ENCODE measurements around the gene GSX1. TPM values are rescaled to one million over a fixed set of nuclear protein-coding genes. Genes with fewer than 3 reads are reported as not detected.

The GSX1 gene
- total RNA-seq, 1 donor from 2014 or later = not detected

GRCh38 chr13:27822258-27822872 lies 30.1 kb downstream of the GSX1 start:
- no peak for DNase-seq (ENCODE audit: low read depth)
- H3K4me3 ChIP-seq (ENCODE audit: low read depth, low read length) = no peak overlapping the region
- no peak for TF ChIP-seq CTCF (conservative IDR thresholded peaks at IDR 0.05; ENCODE audit: low read depth, low read length)

- DNase-seq (ENCODE audit: low read depth) = no peak
- no peak for TF ChIP-seq CTCF (conservative IDR thresholded peaks at IDR 0.05; ENCODE audit: low read depth, low read length)
Observed at GRCh38 chr13:27822873-27823311, 30.6 kb downstream of the GSX1 start.

DNA sequence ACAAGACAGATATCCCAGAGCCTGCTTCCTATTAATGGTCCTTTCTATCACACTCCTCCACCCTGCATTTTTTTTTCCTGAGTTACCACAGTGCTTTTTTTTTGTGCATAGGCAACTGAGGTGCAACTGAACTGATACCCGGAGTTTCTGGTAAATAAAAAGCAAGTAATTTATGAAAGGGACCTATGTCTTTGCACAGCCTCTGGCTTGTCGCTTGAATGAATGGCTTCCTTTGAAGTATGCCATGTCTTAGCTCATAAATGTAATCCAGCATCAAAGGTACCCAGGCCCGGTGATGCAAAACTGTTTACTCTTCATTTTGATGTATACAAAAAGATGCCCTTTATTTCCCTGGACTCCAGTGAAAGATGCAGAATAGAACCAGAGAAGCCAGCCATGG lies 31.8 kb downstream of the GSX1 start:
- no peak for TF ChIP-seq CTCF (conservative IDR thresholded peaks at IDR 0.05; ENCODE audit: low read depth, low read length)
- DNase-seq (ENCODE audit: low read depth) = no peak
- no peak overlapping the region for H3K4me3 ChIP-seq (ENCODE audit: low read depth, low read length)

More at GRCh38 chr13:27822873-27823311, 30.6 kb downstream of the GSX1 start:
- H3K4me3 ChIP-seq (ENCODE audit: low read depth, low read length) = no peak overlapping the region

GRCh38 chr13:27825072-27825471 lies 32.8 kb downstream of the GSX1 start:
- DNase-seq (ENCODE audit: low read depth) = no peak
- no peak for TF ChIP-seq CTCF (conservative IDR thresholded peaks at IDR 0.05; ENCODE audit: low read depth, low read length)
- no peak overlapping the region for H3K4me3 ChIP-seq (ENCODE audit: low read depth, low read length)

GRCh38 chr13:27826379-27827353 lies 34.4 kb downstream of the GSX1 start:
- DNase-seq (ENCODE audit: low read depth) = peak; percentile 47
- peak overlapping the region; percentile 51 for H3K4me3 ChIP-seq (ENCODE audit: low read depth, low read length)
- TF ChIP-seq CTCF (conservative IDR thresholded peaks at IDR 0.05; ENCODE audit: low read depth, low read length) = peak; percentile 80

DNA sequence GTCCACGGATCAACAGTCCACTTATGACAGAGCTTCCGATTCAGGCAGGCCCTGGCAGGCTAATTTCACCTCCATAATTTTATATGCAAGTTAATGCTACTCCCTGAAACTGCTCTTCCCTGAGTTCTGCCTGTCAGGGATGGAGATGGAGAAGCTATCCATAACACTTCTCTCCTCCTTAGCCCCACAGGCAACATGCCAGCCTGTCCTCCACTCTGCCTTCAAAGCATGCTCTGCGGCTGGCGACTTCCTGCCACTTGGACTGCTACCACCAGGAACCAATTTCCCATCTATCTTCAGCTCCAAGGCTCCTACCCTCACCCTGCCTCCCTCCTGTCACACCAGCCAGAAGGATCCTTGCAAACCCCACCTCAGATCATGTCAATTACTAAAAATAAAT lies 35.4 kb downstream of the GSX1 start:
- no peak for DNase-seq (ENCODE audit: low read depth)
- H3K4me3 ChIP-seq (ENCODE audit: low read depth, low read length) = no peak overlapping the region
- TF ChIP-seq CTCF (conservative IDR thresholded peaks at IDR 0.05; ENCODE audit: low read depth, low read length) = no peak
